IPS DF 19.7 (cell line): ENCODE data around the gene MAGI1.

Experiments used
- DNase-seq: peaks from one replicate; pipeline ENCODE4 v3.0.0-alpha.2; 2013; ENCODE audit warnings: low read depth, low spot score

Gene MAGI1

DNA sequence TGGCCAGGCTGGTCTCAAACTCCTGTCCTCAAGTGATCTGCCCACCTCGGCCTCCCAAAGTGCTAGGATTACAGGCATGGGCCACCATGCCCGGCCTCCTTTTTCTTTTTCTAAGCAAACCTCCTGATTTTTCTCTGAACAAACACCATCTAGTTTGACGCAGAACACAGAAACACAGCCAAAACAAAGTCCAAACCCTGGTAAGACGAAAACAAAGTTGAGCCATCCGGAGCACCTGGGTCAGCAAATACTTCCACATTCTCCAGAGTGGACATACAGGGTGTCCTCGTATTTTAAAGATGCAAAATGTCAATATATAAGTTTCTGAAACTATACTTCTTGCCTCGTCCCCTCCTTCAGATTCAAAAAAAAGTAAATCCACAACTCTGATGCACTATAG, 715.8 kb downstream of the MAGI1 start:
- no peak for DNase-seq

DNA sequence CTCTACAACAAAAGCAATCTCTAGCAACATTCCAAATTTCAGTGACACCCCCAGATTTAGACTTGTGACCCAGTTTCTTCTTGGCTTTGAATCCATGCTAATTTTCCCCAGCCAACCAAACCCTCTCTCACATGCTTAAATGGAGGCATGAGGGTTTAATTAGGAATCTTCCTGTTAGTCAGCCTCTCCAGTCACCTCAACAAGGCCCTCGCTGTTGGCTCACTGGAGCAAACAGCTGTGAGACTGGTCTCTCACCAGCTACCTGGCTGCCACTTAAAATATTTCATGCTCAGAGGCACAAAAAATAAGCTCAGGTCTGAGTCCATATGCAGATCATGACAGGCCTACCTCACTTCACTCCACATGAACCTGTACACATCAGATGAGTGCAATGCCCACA, 720.5 kb downstream of the MAGI1 start:
- no peak for DNase-seq

DNA sequence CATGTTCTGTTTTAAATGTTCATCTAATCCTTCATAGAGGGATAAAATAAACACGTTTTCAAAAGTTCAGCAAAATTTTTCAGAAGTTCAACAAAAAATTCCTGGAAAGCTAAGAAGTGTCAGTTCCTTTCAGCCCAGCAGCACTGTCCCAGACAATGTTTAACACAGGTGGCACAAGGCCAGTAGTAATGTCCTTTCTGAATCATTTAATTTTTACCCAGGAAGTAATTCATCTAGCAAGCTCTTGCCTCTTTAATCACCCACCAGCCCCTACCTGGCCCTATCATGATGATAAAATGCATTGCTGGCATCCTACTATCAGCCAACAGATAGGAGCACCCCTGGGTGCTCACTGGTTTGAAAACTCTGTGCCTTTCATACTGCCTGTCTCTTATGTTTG, 723.8 kb downstream of the MAGI1 start:
- DNase-seq: no peak

DNA sequence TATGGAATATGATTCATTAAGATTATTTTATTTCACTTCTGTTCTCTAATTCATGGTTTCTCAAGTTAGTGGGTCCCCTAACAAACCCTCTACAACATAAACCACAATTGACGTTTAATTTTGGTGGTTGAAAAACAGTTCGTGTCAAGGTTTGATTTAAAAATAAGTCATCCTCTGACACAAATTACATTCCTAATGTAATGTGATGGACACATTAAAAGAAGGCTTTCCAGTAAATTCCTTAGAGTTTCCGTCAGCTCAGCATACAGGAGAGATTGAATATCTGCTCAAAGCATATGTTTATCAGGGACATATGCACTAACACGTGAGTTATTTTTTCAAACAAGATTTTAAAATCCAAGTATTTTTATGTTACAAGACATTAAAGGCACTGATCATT, 724.4 kb downstream of the MAGI1 start:
- DNase-seq: no peak

DNA sequence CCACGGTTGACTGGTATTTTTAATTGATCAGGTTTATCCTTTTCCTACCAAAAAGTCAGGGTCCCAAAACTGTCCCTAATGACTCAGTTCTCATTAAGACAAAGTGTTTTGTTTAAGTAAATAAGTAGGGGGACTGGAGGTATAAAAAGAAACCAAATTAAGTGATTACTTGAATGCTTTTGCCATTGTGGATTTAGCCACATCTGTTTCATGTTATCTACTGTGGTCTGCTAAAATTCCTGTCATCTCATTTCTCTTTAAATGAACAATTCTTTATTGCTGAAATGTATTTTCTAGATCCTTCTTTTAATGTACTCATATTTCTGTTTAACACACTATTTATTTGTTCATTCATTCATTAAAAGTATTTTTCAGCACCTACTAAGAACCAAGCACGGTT, 725.1 kb downstream of the MAGI1 start:
- no peak for DNase-seq

DNA sequence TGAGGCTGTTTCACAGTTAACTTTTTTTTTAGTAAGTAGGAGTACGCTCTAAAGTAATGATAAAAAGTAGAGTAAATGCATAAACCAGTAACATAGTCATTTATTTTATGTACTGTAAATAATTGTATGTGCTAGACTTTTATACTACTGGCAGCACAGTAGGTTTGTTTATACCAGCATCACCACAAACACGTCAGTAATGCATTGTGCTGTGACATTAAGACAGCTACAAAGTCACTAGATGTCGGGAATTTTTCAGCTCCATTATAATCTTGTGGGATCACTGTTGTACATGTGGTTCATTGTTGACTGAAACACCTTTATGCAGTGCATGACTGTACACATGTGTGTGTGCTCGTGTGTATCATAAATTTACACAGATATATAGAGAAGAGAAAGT, 732.9 kb downstream of the MAGI1 start:
- no peak for DNase-seq
